Activated CD8-positive, alpha-beta T cell treated with anti-CD3 and anti-CD28 coated beads, Interleukin-2, amount 10 ng/mL, durations not matched to agents 7 days and 5 days (primary cell): ENCODE data around the gene JMJD6. TPM values are rescaled to one million over a fixed set of nuclear protein-coding genes. Genes with fewer than 3 reads are reported as not detected.

Source experiments
- ATAC-seq: fragments of 150-1000 bp; cut with Tn5 transposase; one replicate; pipeline ENCODE4 v1.10.0; 2021; ENCODE audit warnings: moderate library complexity
- CTCF ChIA-PET: fragments of 350-600 bp; sonication (Branson Sonifier 250); formaldehyde crosslinking; loops from one replicate; lab custom pipeline; 2021; ENCODE audit warnings: antibody characterized with exemption; lab: Charles Lee
- POLR2A ChIA-PET: fragments of 350-600 bp; sonication (Branson Sonifier 250); formaldehyde crosslinking; loops from one replicate; lab custom pipeline; 2021; ENCODE audit warnings: antibody characterized with exemption; lab: Charles Lee
- DNase-seq: peaks from one replicate; pipeline ENCODE4 v3.0.0-alpha.2; 2020
- H3K27ac Mint-ChIP-seq: one replicate; pipeline ENCODE4 v1.8.0; 2021; ENCODE audit warnings: mild to moderate bottlenecking, mixed read lengths
- H3K27me3 Mint-ChIP-seq: one replicate; pipeline ENCODE4 v1.8.0; 2021; ENCODE audit warnings: low read depth, mixed read lengths
- H3K36me3 Mint-ChIP-seq: one replicate; pipeline ENCODE4 v1.8.0; 2021; ENCODE audit warnings: low read depth, mixed read lengths
- H3K4me1 Mint-ChIP-seq: one replicate; pipeline ENCODE4 v1.8.0; 2021; ENCODE audit warnings: low read depth, mixed read lengths
- H3K4me3 Mint-ChIP-seq: one replicate; pipeline ENCODE4 v1.8.0; 2021; ENCODE audit warnings: mild to moderate bottlenecking, mixed read lengths
- H3K9me3 Mint-ChIP-seq: one replicate; pipeline ENCODE4 v1.8.0; 2022; ENCODE audit warnings: mixed read lengths; ENCODE audit not compliant: insufficient read depth
- total RNA-seq, 2 experiments: library from RNA; stranded (reverse); gene quantifications; one replicate each; pipeline ENCODE4 v1.2.3, GENCODE V29; 2021

The JMJD6 gene
- total RNA-seq, 2 experiments from 2014 or later: 59.3 to 61.2 TPM

GRCh38 chr17:76685366-76685765 lies 41.0 kb downstream of the JMJD6 start:
- H3K36me3 Mint-ChIP-seq: no peaks in the 10 kb centered on the region
- no peaks in the 10 kb centered on the region for H3K9me3 Mint-ChIP-seq
- H3K4me3 Mint-ChIP-seq: no peak overlapping the region
- ChIA-PET CTCF (interaction anchor here (0.9 to 1.4 kb wide), 3 partner anchors 28 to 162 kb away, joined by 3 to 4 read pairs (median 4); no protein-coding TSS in a partner anchor), POLR2A (no interaction called here)
- ATAC-seq: no peak
- no peak for DNase-seq
- H3K27ac Mint-ChIP-seq: no peak overlapping the region
- H3K27me3 Mint-ChIP-seq: peaks cover 4% of the 10 kb centered on the region
- H3K4me1 Mint-ChIP-seq: peaks cover 10% of the 10 kb centered on the region

- no peak for DNase-seq
- ChIA-PET CTCF (interaction anchor here (0.9 to 1.5 kb wide), 4 partner anchors 29 to 161 kb away, joined by 3 to 8 read pairs (median 4); no protein-coding TSS in a partner anchor), POLR2A (no interaction called here)
- Mint-ChIP-seq H3K4me3 (no peak overlapping the region), H3K27ac (no peak overlapping the region), H3K27me3 (peaks cover 2% of the 10 kb centered on the region), H3K4me1 (peaks cover 10% of the 10 kb centered on the region), H3K36me3 (no peaks in the 10 kb centered on the region), H3K9me3 (no peaks in the 10 kb centered on the region)
- ATAC-seq: no peak
Measured at GRCh38 chr17:76684756-76685155, 41.6 kb downstream of the JMJD6 start.

GRCh38 chr17:76683921-76684745 lies 42.3 kb downstream of the JMJD6 start:
- Mint-ChIP-seq H3K27ac (no peak overlapping the region), H3K27me3 (peaks cover 2% of the 10 kb centered on the region), H3K36me3 (peaks cover 2% of the 10 kb centered on the region), H3K9me3 (no peaks in the 10 kb centered on the region), H3K4me1 (peaks cover 10% of the 10 kb centered on the region), H3K4me3 (no peak overlapping the region)
- CTCF ChIA-PET: interaction anchor here (1.1 to 1.5 kb wide), 5 partner anchors 13 to 161 kb away, joined by 3 to 8 read pairs (median 3); no protein-coding TSS in a partner anchor
- DNase-seq (no peak), ATAC-seq (no peak)
- POLR2A ChIA-PET: no interaction called here

- CTCF ChIA-PET: interaction anchor here (1.1 to 2.8 kb wide), 5 partner anchors 12 to 160 kb away, joined by 3 to 52 read pairs (median 8); no protein-coding TSS in a partner anchor
- H3K36me3 Mint-ChIP-seq: peaks cover 2% of the 10 kb centered on the region
- no peak overlapping the region for H3K27ac Mint-ChIP-seq
- ATAC-seq (no peak), DNase-seq (no peak)
- POLR2A ChIA-PET: no interaction called here
- H3K4me3 Mint-ChIP-seq: no peak overlapping the region
- H3K4me1 Mint-ChIP-seq: peaks cover 10% of the 10 kb centered on the region
- peaks cover 2% of the 10 kb centered on the region for H3K27me3 Mint-ChIP-seq
- no peaks in the 10 kb centered on the region for H3K9me3 Mint-ChIP-seq
Measured at GRCh38 chr17:76683011-76683755, 43.2 kb downstream of the JMJD6 start.

GRCh38 chr17:76682296-76682695 lies 44.1 kb downstream of the JMJD6 start:
- peaks cover 2% of the 10 kb centered on the region for H3K27me3 Mint-ChIP-seq
- CTCF ChIA-PET: interaction anchor here (0.6 to 2.8 kb wide), 33 partner anchors 8 to 366 kb away, joined by 3 to 52 read pairs (median 5); partner anchors contain the start of gene PRCD
- no peak for DNase-seq
- H3K4me1 Mint-ChIP-seq: peaks cover 10% of the 10 kb centered on the region
- no peak overlapping the region for H3K4me3 Mint-ChIP-seq
- POLR2A ChIA-PET: interaction anchor here (0.8 to 2.1 kb wide), 3 partner anchors 10 to 189 kb away, joined by 3 to 13 read pairs (median 5); no protein-coding TSS in a partner anchor
- no peak for ATAC-seq
- H3K36me3 Mint-ChIP-seq: peaks cover 2% of the 10 kb centered on the region
- no peak overlapping the region for H3K27ac Mint-ChIP-seq
- H3K9me3 Mint-ChIP-seq: no peaks in the 10 kb centered on the region

GRCh38 chr17:76681222-76682137 lies 44.9 kb downstream of the JMJD6 start:
- POLR2A ChIA-PET: interaction anchor here (0.8 to 2.1 kb wide), 4 partner anchors 10 to 188 kb away, joined by 3 to 13 read pairs (median 4); no protein-coding TSS in a partner anchor
- H3K27me3 Mint-ChIP-seq: peaks cover 2% of the 10 kb centered on the region
- H3K4me1 Mint-ChIP-seq: peaks cover 10% of the 10 kb centered on the region
- no peak overlapping the region for H3K27ac Mint-ChIP-seq
- H3K9me3 Mint-ChIP-seq: no peaks in the 10 kb centered on the region
- CTCF ChIA-PET: interaction anchor here (0.6 to 2.8 kb wide), 56 partner anchors 8 to 365 kb away, joined by 3 to 52 read pairs (median 4); partner anchors contain the start of genes JMJD6, METTL23 and PRCD
- DNase-seq (peak; percentile 86), ATAC-seq (peak; percentile 66)
- H3K4me3 Mint-ChIP-seq: no peak overlapping the region
- peaks cover 2% of the 10 kb centered on the region for H3K36me3 Mint-ChIP-seq

GRCh38 chr17:76679239-76679638 lies 47.2 kb downstream of the JMJD6 start:
- Mint-ChIP-seq H3K27ac (peak overlapping the region; percentile 55), H3K9me3 (no peaks in the 10 kb centered on the region), H3K4me3 (no peak overlapping the region), H3K27me3 (peaks cover 2% of the 10 kb centered on the region), H3K4me1 (peaks cover 10% of the 10 kb centered on the region), H3K36me3 (peaks cover 2% of the 10 kb centered on the region)
- DNase-seq (no peak), ATAC-seq (no peak)
- ChIA-PET CTCF (interaction anchor here (1.2 to 3.0 kb wide), 3 partner anchors 55 to 156 kb away, joined by 5 to 22 read pairs (median 11); no protein-coding TSS in a partner anchor), POLR2A (no interaction called here)

- Mint-ChIP-seq H3K27ac (no peak overlapping the region), H3K27me3 (peaks cover 2% of the 10 kb centered on the region), H3K4me3 (no peak overlapping the region), H3K36me3 (peaks cover 2% of the 10 kb centered on the region), H3K9me3 (no peaks in the 10 kb centered on the region), H3K4me1 (peaks cover 14% of the 10 kb centered on the region)
- ATAC-seq (peak; percentile 90), DNase-seq (peak; percentile 78)
- CTCF ChIA-PET: interaction anchor here (1.0 to 3.0 kb wide), 5 partner anchors 9 to 155 kb away, joined by 3 to 22 read pairs (median 5); no protein-coding TSS in a partner anchor
- POLR2A ChIA-PET: interaction anchor here (0.8 to 0.9 kb wide), 2 partner anchors 55 to 121 kb away, joined by 3 read pairs; no protein-coding TSS in a partner anchor
Measured at GRCh38 chr17:76678330-76678729, 48.1 kb downstream of the JMJD6 start.

GRCh38 chr17:76677406-76677805 lies 49.0 kb downstream of the JMJD6 start:
- ChIA-PET CTCF (interaction anchor here (0.7 to 3.0 kb wide), 9 partner anchors 8 to 155 kb away, joined by 3 to 22 read pairs (median 3); no protein-coding TSS in a partner anchor), POLR2A (interaction anchor here (0.9 kb wide), 1 partner anchor 119 kb away, joined by 5 read pairs; no protein-coding TSS in a partner anchor)
- peaks cover 23% of the 10 kb centered on the region for H3K4me1 Mint-ChIP-seq
- ATAC-seq (no peak), DNase-seq (no peak)
- H3K27me3 Mint-ChIP-seq: peaks cover 2% of the 10 kb centered on the region
- no peaks in the 10 kb centered on the region for H3K9me3 Mint-ChIP-seq
- no peak overlapping the region for H3K27ac Mint-ChIP-seq
- H3K36me3 Mint-ChIP-seq: peaks cover 4% of the 10 kb centered on the region
- no peak overlapping the region for H3K4me3 Mint-ChIP-seq

GRCh38 chr17:76676629-76677028 lies 49.8 kb downstream of the JMJD6 start:
- peaks cover 5% of the 10 kb centered on the region for H3K36me3 Mint-ChIP-seq
- no peak overlapping the region for H3K27ac Mint-ChIP-seq
- ATAC-seq: no peak

More at GRCh38 chr17:76676629-76677028, 49.8 kb downstream of the JMJD6 start:
- no peak for DNase-seq
- no peaks in the 10 kb centered on the region for H3K9me3 Mint-ChIP-seq
- no peak overlapping the region for H3K4me3 Mint-ChIP-seq
- peaks cover 2% of the 10 kb centered on the region for H3K27me3 Mint-ChIP-seq
- CTCF ChIA-PET: interaction anchor here (1.0 to 3.0 kb wide), 6 partner anchors 10 to 154 kb away, joined by 3 to 22 read pairs (median 4); no protein-coding TSS in a partner anchor
- H3K4me1 Mint-ChIP-seq: peaks cover 28% of the 10 kb centered on the region
- POLR2A ChIA-PET: no interaction called here
